ENCODE data around the gene BTD. TPM values are rescaled to one million over a fixed set of nuclear protein-coding genes. Genes with fewer than 3 reads are reported as not detected.

The BTD gene
- total RNA-seq, 1 donor from 2014 or later: 11.7 TPM

GRCh38 chr3:15606434-15606891, 4.9 kb downstream of the BTD start:
- peaks cover 21% of the 10 kb centered on the region for H3K9me3 Mint-ChIP-seq
- TF ChIP-seq CTCF (IDR thresholded peaks at IDR 0.05): no peak
- no peak for TF ChIP-seq EZH2 (IDR thresholded peaks at IDR 0.05)
- Histone ChIP-seq H3K4me1 (no peaks in the 10 kb centered on the region), H3K36me3 (no peaks in the 10 kb centered on the region), H3K27ac (no peak overlapping the region), H3K4me3 (no peak overlapping the region), H3K27me3 (no peaks in the 10 kb centered on the region), H4K20me1 (ENCODE audit: low read depth) (no peaks in the 10 kb centered on the region), H3K9ac (no peak overlapping the region), H3K9me3 (ENCODE audit: low read depth) (peaks cover 4% of the 10 kb centered on the region), H2AFZ (replicated peaks) (no peak overlapping the region), H3K79me2 (ENCODE audit: low read depth) (peaks cover 11% of the 10 kb centered on the region), H3K4me2 (no peak overlapping the region), H3F3A (ENCODE audit: low read depth) (peaks cover 6% of the 10 kb centered on the region)
- peaks cover 6% of the 10 kb centered on the region for H3K4me1 Mint-ChIP-seq
- peaks cover 11% of the 10 kb centered on the region for H3K36me3 Mint-ChIP-seq
- no peak overlapping the region for H3K27ac Mint-ChIP-seq
- no peak for DNase-seq (ENCODE audit: low spot score)
- no peak overlapping the region for H3K4me3 Mint-ChIP-seq
- peaks cover 2% of the 10 kb centered on the region for H3K27me3 Mint-ChIP-seq (ENCODE audit: insufficient read depth, low read depth)

- Mint-ChIP-seq H3K4me1 (no peaks in the 10 kb centered on the region), H3K27me3 (ENCODE audit: insufficient read depth, low read depth) (no peaks in the 10 kb centered on the region), H3K36me3 (no peaks in the 10 kb centered on the region), H3K27ac (no peak overlapping the region), H3K4me3 (no peak overlapping the region), H3K9me3 (no peaks in the 10 kb centered on the region)
- H4K20me1 ChIP-seq (ENCODE audit: low read depth): no peaks in the 10 kb centered on the region
- H3K9me3 ChIP-seq (ENCODE audit: low read depth): no peaks in the 10 kb centered on the region
- H3K36me3 ChIP-seq: no peaks in the 10 kb centered on the region
- H3F3A ChIP-seq (ENCODE audit: low read depth): no peaks in the 10 kb centered on the region
- H3K9ac ChIP-seq: no peak overlapping the region
- no peaks in the 10 kb centered on the region for H3K27me3 ChIP-seq
- no peak for TF ChIP-seq EZH2 (IDR thresholded peaks at IDR 0.05)
- TF ChIP-seq CTCF (IDR thresholded peaks at IDR 0.05): no peak
- TF ChIP-seq EZH2phosphoT487 (IDR thresholded peaks at IDR 0.05): no peak
- H3K4me1 ChIP-seq: no peaks in the 10 kb centered on the region
- no peaks in the 10 kb centered on the region for H3K79me2 ChIP-seq (ENCODE audit: low read depth)
- H2AFZ ChIP-seq (replicated peaks): no peak overlapping the region
- no peak for DNase-seq (ENCODE audit: low spot score)
- no peak overlapping the region for H3K4me2 ChIP-seq
- H3K27ac ChIP-seq: no peak overlapping the region
- no peak overlapping the region for H3K4me3 ChIP-seq
Measured at GRCh38 chr3:15610082-15610759, 8.7 kb downstream of the BTD start.

- Histone ChIP-seq H3K4me2 (no peak overlapping the region), H3K9ac (no peak overlapping the region), H4K20me1 (ENCODE audit: low read depth) (no peaks in the 10 kb centered on the region), H3K36me3 (no peaks in the 10 kb centered on the region), H3K27me3 (no peaks in the 10 kb centered on the region), H3K4me3 (no peak overlapping the region), H3K27ac (no peak overlapping the region), H2AFZ (replicated peaks) (no peak overlapping the region), H3F3A (ENCODE audit: low read depth) (no peaks in the 10 kb centered on the region), H3K9me3 (ENCODE audit: low read depth) (no peaks in the 10 kb centered on the region), H3K4me1 (no peaks in the 10 kb centered on the region), H3K79me2 (ENCODE audit: low read depth) (no peaks in the 10 kb centered on the region)
- TF ChIP-seq EZH2 (IDR thresholded peaks at IDR 0.05) (no peak), CTCF (IDR thresholded peaks at IDR 0.05) (no peak), EZH2phosphoT487 (IDR thresholded peaks at IDR 0.05) (no peak)
- H3K27ac Mint-ChIP-seq: no peak overlapping the region
- H3K36me3 Mint-ChIP-seq: no peaks in the 10 kb centered on the region
- no peak overlapping the region for H3K4me3 Mint-ChIP-seq
- no peak for DNase-seq (ENCODE audit: low spot score)
- no peaks in the 10 kb centered on the region for H3K9me3 Mint-ChIP-seq
- no peaks in the 10 kb centered on the region for H3K4me1 Mint-ChIP-seq
- H3K27me3 Mint-ChIP-seq (ENCODE audit: insufficient read depth, low read depth): no peaks in the 10 kb centered on the region
Measured at GRCh38 chr3:15611018-15611417, 9.5 kb downstream of the BTD start.

Measured in neural progenitor cell (in vitro differentiated cells).